ENCODE results near the gene IGSF10.

- TF ChIP-seq GATA3 (IDR thresholded peaks at IDR 0.05; ENCODE audit: low read depth, low read length) = no peak
- TF ChIP-seq GATA2 (IDR thresholded peaks at IDR 0.05; ENCODE audit: low read depth, low read length) = no peak
These were observed 41.1 kb downstream of the IGSF10 start for GRCh38 chr3:151419806-151420205.
